D721Med (cell line): Measurements from ENCODE around the gene PPM1J.

Source experiments
- DNase-seq: peaks from one replicate; pipeline ENCODE4 v3.0.0; 2011; ENCODE audit warnings: low spot score; ENCODE audit not compliant: insufficient read length
- FAIRE-seq: peaks from 2 replicates; lab custom pipeline; 2011; peaks lifted over from hg19 to GRCh38; lab: Jason Lieb, UNC
- TF ChIP-seq, protein P1 (sequence below): IDR thresholded peaks from 2 replicates; pipeline ENCODE4 v1.5.1; 2012; ENCODE audit warnings: mild to moderate bottlenecking, control low read depth; ENCODE audit not compliant: insufficient read depth; ENCODE audit errors: missing control alignments

PPM1J gene

DNA sequence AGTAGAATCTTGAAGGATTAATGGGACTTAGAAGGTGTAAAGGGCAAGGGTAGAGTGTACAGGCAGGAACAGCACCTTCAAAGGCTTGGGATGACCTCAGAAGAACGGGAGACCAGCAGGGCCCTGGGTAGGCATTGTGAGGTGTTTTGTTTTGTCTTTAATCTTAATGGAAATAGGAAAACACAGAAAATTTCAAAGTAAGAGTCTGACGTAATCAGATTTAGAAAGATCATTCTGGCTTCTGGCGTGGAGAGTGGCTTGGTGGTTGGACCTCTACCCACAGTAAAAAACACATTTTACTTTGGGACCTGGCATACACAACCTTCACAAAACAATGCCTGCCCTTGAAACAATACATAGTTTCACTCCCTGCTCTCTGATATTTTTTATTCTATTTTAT lies 36.5 kb downstream of the PPM1J start:
- DNase-seq = no peak
- no peak for FAIRE-seq
- TF ChIP-seq, protein P1, sequence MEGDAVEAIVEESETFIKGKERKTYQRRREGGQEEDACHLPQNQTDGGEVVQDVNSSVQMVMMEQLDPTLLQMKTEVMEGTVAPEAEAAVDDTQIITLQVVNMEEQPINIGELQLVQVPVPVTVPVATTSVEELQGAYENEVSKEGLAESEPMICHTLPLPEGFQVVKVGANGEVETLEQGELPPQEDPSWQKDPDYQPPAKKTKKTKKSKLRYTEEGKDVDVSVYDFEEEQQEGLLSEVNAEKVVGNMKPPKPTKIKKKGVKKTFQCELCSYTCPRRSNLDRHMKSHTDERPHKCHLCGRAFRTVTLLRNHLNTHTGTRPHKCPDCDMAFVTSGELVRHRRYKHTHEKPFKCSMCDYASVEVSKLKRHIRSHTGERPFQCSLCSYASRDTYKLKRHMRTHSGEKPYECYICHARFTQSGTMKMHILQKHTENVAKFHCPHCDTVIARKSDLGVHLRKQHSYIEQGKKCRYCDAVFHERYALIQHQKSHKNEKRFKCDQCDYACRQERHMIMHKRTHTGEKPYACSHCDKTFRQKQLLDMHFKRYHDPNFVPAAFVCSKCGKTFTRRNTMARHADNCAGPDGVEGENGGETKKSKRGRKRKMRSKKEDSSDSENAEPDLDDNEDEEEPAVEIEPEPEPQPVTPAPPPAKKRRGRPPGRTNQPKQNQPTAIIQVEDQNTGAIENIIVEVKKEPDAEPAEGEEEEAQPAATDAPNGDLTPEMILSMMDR = no peak

DNA sequence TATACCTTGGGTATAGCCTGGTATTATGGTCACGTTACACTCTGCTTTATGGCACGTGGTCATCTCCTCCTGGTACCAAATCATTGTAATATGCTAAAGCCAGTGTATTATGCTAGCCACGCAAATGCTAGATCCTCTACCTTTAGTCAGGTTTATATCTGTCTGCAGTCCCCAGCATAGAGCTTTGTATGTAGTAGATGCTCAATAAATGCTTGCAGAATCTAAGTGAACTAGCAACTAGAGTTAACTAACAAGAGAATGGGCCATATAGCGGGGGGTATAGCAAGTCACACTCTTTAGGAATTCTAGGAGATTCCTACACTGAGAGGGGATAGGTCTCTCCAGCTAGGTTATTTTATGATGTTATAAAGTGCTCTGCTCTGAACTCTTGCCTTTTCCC lies 37.6 kb downstream of the PPM1J start:
- TF ChIP-seq, protein P1 = no peak
- DNase-seq = no peak
- FAIRE-seq = no peak

DNA sequence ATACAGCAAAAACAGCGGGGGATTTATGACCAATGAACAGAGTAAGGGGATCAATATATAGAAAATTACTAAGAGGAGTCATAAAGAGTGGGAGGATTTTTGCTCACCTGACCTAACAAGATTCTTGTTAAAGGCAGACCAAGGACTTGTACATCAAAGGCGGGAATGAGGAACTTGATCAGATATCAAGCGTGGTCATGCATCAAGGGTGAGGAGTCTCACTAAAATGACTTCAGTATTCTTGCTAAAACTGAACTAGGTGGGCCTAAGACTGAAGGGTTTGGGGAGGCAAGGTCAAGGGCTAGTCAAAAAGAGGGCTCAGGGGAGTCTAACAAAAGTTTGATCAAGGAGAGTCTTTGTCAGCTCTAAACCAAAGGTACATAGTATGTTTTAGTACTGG lies 38.6 kb downstream of the PPM1J start:
- FAIRE-seq = no peak
- TF ChIP-seq, protein P1 = no peak
- DNase-seq = no peak

DNA sequence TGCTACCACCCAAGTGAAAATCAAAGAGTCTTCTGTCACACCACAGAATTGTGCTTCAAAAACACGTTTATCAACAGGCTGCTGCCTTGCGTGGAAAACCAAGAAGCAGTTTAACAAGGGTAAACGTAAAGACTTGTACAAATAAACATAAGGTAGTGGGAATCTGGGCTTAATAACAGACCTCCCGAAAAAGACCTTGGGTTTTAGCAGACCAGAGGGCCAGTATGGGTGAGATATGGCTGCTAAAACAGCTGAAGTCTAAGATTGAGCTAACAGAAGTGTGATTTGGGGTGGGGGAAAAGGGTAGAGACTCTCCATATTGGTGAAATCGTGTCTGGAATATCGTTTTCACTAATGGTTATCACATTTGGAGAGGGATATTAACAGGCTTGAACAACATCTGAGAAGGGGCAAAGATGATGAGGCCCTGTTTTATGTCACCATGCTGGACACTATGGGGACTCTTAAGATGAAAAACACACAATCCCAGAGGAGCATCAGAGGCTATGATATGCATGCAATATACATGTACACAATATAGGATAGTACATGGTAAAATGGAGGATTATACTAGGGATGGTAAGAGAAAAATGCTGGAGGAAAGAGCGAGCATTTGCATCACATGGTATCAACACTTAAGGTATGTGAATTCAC lies 39.3 kb downstream of the PPM1J start:
- TF ChIP-seq, protein P1 = no peak
- FAIRE-seq (no peak), DNase-seq (no peak)

GRCh38 chr1:112674986-112675727 lies 40.0 kb downstream of the PPM1J start:
- no peak for DNase-seq
- TF ChIP-seq, protein P1 = no peak
- FAIRE-seq = no peak

- FAIRE-seq = no peak
Observed at GRCh38 chr1:112674440-112674985, 40.6 kb downstream of the PPM1J start, which contains the start of gene MOV10. TSS of gene MOV10 (plus strand) at chr1:112674659. CDS start at chr1:112674913, 254 bp downstream.

More at GRCh38 chr1:112674440-112674985, 40.6 kb downstream of the PPM1J start, which contains the start of gene MOV10:
- no peak for DNase-seq
- TF ChIP-seq, protein P1 = no peak
